Panc1 (cell line): ENCODE data around the gene SLC35A3. TPM values are rescaled to one million over a fixed set of nuclear protein-coding genes. Genes with fewer than 3 reads are reported as not detected.

ENCODE experiments used
- ATAC-seq: fragments of 200-7000 bp; cut with Tn5 transposase; 2 replicates; pipeline ENCODE4 v1.9.1; 2020; ENCODE audit warnings: mild to moderate bottlenecking, moderate library complexity
- BruUV-seq: library from RNA; stranded (reverse); fragments of 400-500 nt; replicated peaks from 2 replicates; lab custom pipeline; 2021; lab: Mats Ljungman, UMichigan
- CTCF ChIA-PET: fragments of 300-600 bp; sonication (Branson Sonifier 250); formaldehyde crosslinking; loops from one replicate; lab custom pipeline; 2022; ENCODE audit warnings: antibody characterized with exemption; lab: Charles Lee
- POLR2A ChIA-PET: fragments of 300-600 bp; sonication (Branson Sonifier 250); formaldehyde crosslinking; loops from one replicate; lab custom pipeline; 2022; ENCODE audit warnings: antibody characterized with exemption; lab: Charles Lee
- DNase-seq: peaks from one replicate; pipeline ENCODE4 v3.0.0-alpha.2; 2010; ENCODE audit warnings: low read depth, low spot score
- H3K27ac ChIP-seq: 2 replicates; pipeline ENCODE4 v1.5.1; 2011; ENCODE audit warnings: mild to moderate bottlenecking, low read length, inconsistent platforms
- H3K27me3 ChIP-seq: fragments of 200-500 bp; sonication (Bioruptor generic); 2 replicates; pipeline ENCODE4 v1.6.0; 2014; ENCODE audit warnings: low read length, inconsistent platforms; ENCODE audit not compliant: control insufficient read depth, insufficient read depth
- H3K36me3 ChIP-seq: fragments of 200-500 bp; sonication (Bioruptor generic); 2 replicates; pipeline ENCODE4 v1.5.1; 2014; ENCODE audit warnings: inconsistent platforms, mild to moderate bottlenecking, low read length, moderate library complexity; ENCODE audit not compliant: control insufficient read depth, insufficient read depth
- H3K4me1 ChIP-seq: 2 replicates; pipeline ENCODE4 v1.5.1; 2011; ENCODE audit warnings: inconsistent platforms, mild to moderate bottlenecking, low read length, moderate library complexity; ENCODE audit not compliant: control insufficient read depth, insufficient read depth
- H3K4me3 ChIP-seq, 2 experiments: 2 replicates each; pipeline ENCODE4 v1.5.1; 2011 to 2012; ENCODE audit warnings: low read depth in 2 of 2, low read length in 2 of 2, mild to moderate bottlenecking in 2 of 2, inconsistent platforms in 1 of 2, moderate library complexity in 1 of 2
- H3K9me3 ChIP-seq: fragments of 200-500 bp; sonication (Bioruptor generic); 2 replicates; pipeline ENCODE4 v1.5.1; 2014; ENCODE audit warnings: low read depth, mild to moderate bottlenecking, inconsistent platforms, low read length, moderate library complexity; ENCODE audit not compliant: control insufficient read depth, insufficient read depth
- CTCF ChIP-seq: fragments of 450-650 bp; IDR thresholded peaks from 2 replicates; pipeline ENCODE4 v1.5.1; 2017; ENCODE audit warnings: mild to moderate bottlenecking
- POLR2AphosphoS5 ChIP-seq: IDR thresholded peaks from 2 replicates; pipeline ENCODE4 v1.6.1; 2012; ENCODE audit warnings: mild to moderate bottlenecking, low read depth, low read length, moderate library complexity
- REST ChIP-seq, 2 experiments: IDR thresholded peaks; 2 replicates each; pipeline ENCODE4 v1.6.1; 2011 to 2012; ENCODE audit warnings: low read depth in 2 of 2, control low read depth in 1 of 2, low read length in 1 of 2, mild to moderate bottlenecking in 1 of 2, moderate library complexity in 1 of 2; ENCODE audit not compliant: insufficient read depth in 1 of 2
- SIN3A ChIP-seq: IDR thresholded peaks from 2 replicates; pipeline ENCODE4 v1.6.1; 2012; ENCODE audit warnings: low read depth, mild to moderate bottlenecking, low read length, moderate library complexity, borderline replicate concordance; ENCODE audit not compliant: insufficient read depth
- TCF7L2 ChIP-seq: IDR thresholded peaks from 2 replicates; pipeline ENCODE4 v1.6.1; 2011; ENCODE audit warnings: mild to moderate bottlenecking, low read depth, low read length, inconsistent platforms
- in situ Hi-C: cut with HindIII; loops from 2 replicates; pipeline ENCODE4 v1.10.0; 2016; ENCODE audit warnings: low sequenced_read_pairs, low pct_unique_long_range_greater_than_20kb
- intact Hi-C: fragments of 100-400 bp; cut with micrococcal nuclease; formaldehyde crosslinking; loops from one replicate; pipeline ENCODE4 v1.10.0; 2022; ENCODE audit not compliant: unreplicated experiment
- total RNA-seq: library from RNA; stranded (reverse); gene quantifications from one replicate; pipeline ENCODE4 v1.2.1, GENCODE V29; 2021; ENCODE audit not compliant: unreplicated experiment

The SLC35A3 gene
- total RNA-seq, 1 experiment from 2014 or later = 15.9 TPM

- POLR2A ChIA-PET = no interaction called here
- in situ Hi-C loops (no loop called here), intact Hi-C loops (no loop called here)
- Histone ChIP-seq H3K4me1 (no peaks in the 10 kb centered on the region), H3K9me3 (no peaks in the 10 kb centered on the region), H3K27ac (no peak overlapping the region), H3K27me3 (no peaks in the 10 kb centered on the region), H3K4me3 (no peak overlapping the region), H3K36me3 (peaks cover 3% of the 10 kb centered on the region; the same call in 1 of the 2 replicates)
- BruUV-seq = TSS peak; percentile 42
- TF ChIP-seq CTCF = no peak
- TF ChIP-seq SIN3A = no peak
- no peak for TF ChIP-seq REST (IDR thresholded peaks at IDR 0.05; ENCODE audit: insufficient read depth in 1 of 2, low read depth in 2 of 2, low read length in 1 of 2)
- TF ChIP-seq POLR2AphosphoS5 = no peak
- no peak for TF ChIP-seq TCF7L2
- no peak for DNase-seq
- CTCF ChIA-PET = no interaction called here
- ATAC-seq = no peak
These were observed 39.7 kb downstream of the SLC35A3 start for GRCh38 chr1:100009458-100009857.

GRCh38 chr1:100010804-100011203, 41.0 kb downstream of the SLC35A3 start:
- DNase-seq = no peak
- Histone ChIP-seq H3K9me3 (no peaks in the 10 kb centered on the region), H3K27me3 (no peaks in the 10 kb centered on the region), H3K4me1 (no peaks in the 10 kb centered on the region), H3K36me3 (peaks cover 3% of the 10 kb centered on the region; the same call in 1 of the 2 replicates), H3K27ac (no peak overlapping the region), H3K4me3 (no peak overlapping the region)
- BruUV-seq = no TSS peak
- ATAC-seq = no peak
- TF ChIP-seq POLR2AphosphoS5 (no peak), SIN3A (no peak), REST (IDR thresholded peaks at IDR 0.05; ENCODE audit: insufficient read depth in 1 of 2, low read depth in 2 of 2, low read length in 1 of 2) (no peak), CTCF (no peak), TCF7L2 (no peak)
- in situ Hi-C loops (no loop called here), intact Hi-C loops (no loop called here)
- POLR2A ChIA-PET = no interaction called here
- CTCF ChIA-PET = no interaction called here
